Testis (tissue), 3 donors: Measurements from ENCODE around the gene FBN1. TPM values are rescaled to one million over a fixed set of nuclear protein-coding genes. Genes with fewer than 3 reads are reported as not detected.

Experiments used
- DNase-seq: peaks from one replicate; pipeline ENCODE4 v3.0.0-alpha.2; 2019
- H3K27ac ChIP-seq, 2 donors: fragments of 200-600 bp; sonication (generic); one replicate each; pipeline ENCODE4 v1.5.1; 2019
- H3K27me3 ChIP-seq: fragments of 200-600 bp; sonication (generic); one replicate; pipeline ENCODE4 v1.5.1; 2019
- H3K36me3 ChIP-seq: fragments of 200-600 bp; sonication (generic); one replicate; pipeline ENCODE4 v1.5.1; 2017; ENCODE audit warnings: low read depth; ENCODE audit errors: missing control alignments
- H3K4me1 ChIP-seq: fragments of 200-600 bp; sonication (generic); one replicate; pipeline ENCODE4 v1.5.1; 2019
- H3K4me3 ChIP-seq, 2 donors: fragments of 200-600 bp; sonication (generic); one replicate each; pipeline ENCODE4 v1.5.1; 2017 to 2019
- H3K9me3 ChIP-seq: fragments of 200-600 bp; sonication (generic); one replicate; pipeline ENCODE4 v1.5.1; 2017
- POLR2A ChIP-seq: fragments of 450-650 bp; IDR thresholded peaks from one replicate; pipeline ENCODE4 v1.6.1; 2017; ENCODE audit warnings: antibody characterized with exemption, mild to moderate bottlenecking, moderate library complexity
- WGBS, 2 donors: methylation state at CpG; one replicate each; pipeline ENCODE4 v1.1.5; 2018; 5-methylcytosine and 5-hydroxymethylcytosine counted together
- intact Hi-C: fragments of 100-400 bp; cut with DNase I; formaldehyde crosslinking; loops from one replicate; pipeline ENCODE4 v1.15.1; 2023; ENCODE audit warnings: low total_unique reads
- polyA plus RNA-seq: library from polyadenylated mRNA; stranded (reverse); fragments of 350-450 nt; fragmentation: Illumina TruSeq; extraction: RNeasy Lipid Tissue Mini Kit (QIAGEN cat#74804); gene quantifications from one replicate; pipeline ENCODE4 v1.2.3, GENCODE V29; 2014; ENCODE audit warnings: low read depth, low replicate concordance; ENCODE audit not compliant: insufficient read depth
- total RNA-seq, 2 donors: library from RNA; depleted of rRNA; stranded (reverse); fragments of >200 nt; gene quantifications; one replicate each; pipeline ENCODE4 v1.2.3, GENCODE V29; 2016
- TF ChIP-seq, protein P1 (sequence below), 3 experiments: fragments of 450-650 bp in 2 of 3; fragments of 200-600 bp in 1 of 3; sonication (generic) in 1 of 3; IDR thresholded peaks; one replicate each; pipeline ENCODE4 v1.5.1; 2016 to 2019; ENCODE audit warnings: antibody characterized with exemption in 3 of 3, mild to moderate bottlenecking in 2 of 3, moderate library complexity in 1 of 3

Gene FBN1
- total and polyA plus RNA-seq, 3 donors from 2014 or later: 48.5 to 77.1 (median 68.7) TPM

GRCh38 chr15:48647962-48648361 is 2.5 kb upstream of the FBN1 start:
- H3K9me3 ChIP-seq: no peaks in the 10 kb centered on the region
- H3K4me1 ChIP-seq: peaks cover 6% of the 10 kb centered on the region
- intact Hi-C loops: no loop called here
- no peak overlapping the region for H3K27ac ChIP-seq
- DNase-seq: no peak
- no peak overlapping the region for H3K4me3 ChIP-seq
- no peaks in the 10 kb centered on the region for H3K36me3 ChIP-seq
- H3K27me3 ChIP-seq: no peaks in the 10 kb centered on the region
- TF ChIP-seq, protein P1, sequence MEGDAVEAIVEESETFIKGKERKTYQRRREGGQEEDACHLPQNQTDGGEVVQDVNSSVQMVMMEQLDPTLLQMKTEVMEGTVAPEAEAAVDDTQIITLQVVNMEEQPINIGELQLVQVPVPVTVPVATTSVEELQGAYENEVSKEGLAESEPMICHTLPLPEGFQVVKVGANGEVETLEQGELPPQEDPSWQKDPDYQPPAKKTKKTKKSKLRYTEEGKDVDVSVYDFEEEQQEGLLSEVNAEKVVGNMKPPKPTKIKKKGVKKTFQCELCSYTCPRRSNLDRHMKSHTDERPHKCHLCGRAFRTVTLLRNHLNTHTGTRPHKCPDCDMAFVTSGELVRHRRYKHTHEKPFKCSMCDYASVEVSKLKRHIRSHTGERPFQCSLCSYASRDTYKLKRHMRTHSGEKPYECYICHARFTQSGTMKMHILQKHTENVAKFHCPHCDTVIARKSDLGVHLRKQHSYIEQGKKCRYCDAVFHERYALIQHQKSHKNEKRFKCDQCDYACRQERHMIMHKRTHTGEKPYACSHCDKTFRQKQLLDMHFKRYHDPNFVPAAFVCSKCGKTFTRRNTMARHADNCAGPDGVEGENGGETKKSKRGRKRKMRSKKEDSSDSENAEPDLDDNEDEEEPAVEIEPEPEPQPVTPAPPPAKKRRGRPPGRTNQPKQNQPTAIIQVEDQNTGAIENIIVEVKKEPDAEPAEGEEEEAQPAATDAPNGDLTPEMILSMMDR (IDR thresholded peaks at IDR 0.05): peak in 1 of 3 experiments; percentile 5
- no peak for TF ChIP-seq POLR2A

DNA sequence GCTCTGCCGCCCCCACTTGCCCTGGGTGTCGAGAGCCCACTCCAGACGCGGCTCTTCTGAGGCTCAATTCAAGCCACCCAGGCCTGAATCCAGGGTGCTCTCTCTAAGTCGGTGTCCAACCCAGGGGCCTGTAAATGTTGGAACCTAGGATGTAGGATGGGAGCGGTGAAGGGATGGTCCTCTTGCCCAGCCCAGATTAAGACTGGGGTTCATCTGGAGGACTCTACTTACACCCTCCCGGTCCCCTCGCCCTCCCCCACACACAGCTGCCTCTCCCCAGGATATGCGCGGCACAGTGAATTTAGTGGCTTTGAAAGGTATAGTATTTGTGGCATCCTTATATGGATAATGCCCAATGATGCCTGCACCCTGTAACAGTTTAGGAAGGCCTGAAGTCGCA is 822 bp upstream of the FBN1 start:
- no peaks in the 10 kb centered on the region for H3K27me3 ChIP-seq
- H3K4me3 ChIP-seq: peak overlapping the region; percentile 82 to 94
- intact Hi-C loops: no loop called here
- no peak for DNase-seq
- no peaks in the 10 kb centered on the region for H3K36me3 ChIP-seq
- H3K9me3 ChIP-seq: no peaks in the 10 kb centered on the region
- no peak for TF ChIP-seq POLR2A
- TF ChIP-seq, protein P1 (IDR thresholded peaks at IDR 0.05): no peak
- whole genome bisulfite sequencing, 2 donors: 24 to 39% methylated on average over 7 to 11 of the region's 11 CpGs
- peak overlapping the region; percentile 96 to 98 for H3K27ac ChIP-seq
- peaks cover 11% of the 10 kb centered on the region for H3K4me1 ChIP-seq

DNA sequence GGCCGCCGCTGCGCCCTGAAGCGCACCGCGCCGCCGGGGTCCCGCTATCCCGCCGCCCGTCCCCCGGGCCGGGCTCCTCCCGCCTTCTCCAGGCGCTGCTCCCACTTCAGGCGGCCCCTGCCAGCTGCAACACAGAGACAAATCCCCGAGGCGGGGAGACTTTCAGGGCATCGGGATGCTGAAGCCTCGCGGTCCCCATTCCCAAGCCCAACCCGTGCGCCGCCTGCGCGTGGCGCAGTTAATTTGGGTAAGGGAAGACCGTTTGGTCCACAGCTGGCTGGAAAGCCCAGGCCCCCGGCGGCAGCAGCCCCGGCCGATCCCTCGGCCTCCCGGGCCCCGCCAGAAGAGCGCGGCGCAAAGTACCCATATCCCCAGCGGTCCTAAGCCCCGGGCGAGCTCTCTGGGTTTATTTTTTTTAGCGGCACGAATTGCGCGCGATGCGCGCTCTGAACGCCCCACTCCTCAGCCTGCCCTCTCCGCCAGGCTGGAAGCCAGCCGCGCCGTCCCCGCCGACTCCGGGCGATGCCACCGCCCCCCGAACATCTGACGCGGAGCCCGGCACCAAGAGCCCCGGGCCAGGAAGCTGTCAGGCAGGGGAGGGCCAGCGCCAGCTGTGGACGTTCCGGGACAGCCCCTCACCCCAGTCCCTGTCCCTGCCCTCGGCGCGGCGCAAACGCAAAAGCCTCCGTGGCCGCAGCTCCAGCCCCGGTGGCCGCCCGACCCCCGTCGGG is 517 bp downstream of the FBN1 start:
- no peaks in the 10 kb centered on the region for H3K36me3 ChIP-seq
- intact Hi-C loops: no loop called here
- peak; percentile 44 for DNase-seq

GRCh38 chr15:48644467-48644826 is 1.1 kb downstream of the FBN1 start:
- DNase-seq: peak; percentile 32
- TF ChIP-seq POLR2A: no peak
- TF ChIP-seq, protein P1 (IDR thresholded peaks at IDR 0.05): no peak
- no peaks in the 10 kb centered on the region for H3K36me3 ChIP-seq
- H3K27me3 ChIP-seq: no peaks in the 10 kb centered on the region
- H3K4me1 ChIP-seq: peaks cover 11% of the 10 kb centered on the region
- H3K4me3 ChIP-seq: peak overlapping the region; percentile 82 to 94
- 0% methylated on average over 2 to 25 of the region's 26 CpGs for WGBS, 2 donors
- no peaks in the 10 kb centered on the region for H3K9me3 ChIP-seq
- H3K27ac ChIP-seq: peak overlapping the region; percentile 96 to 98
- intact Hi-C loops: no loop called here

More for the DNA sequence above, 517 bp downstream of the FBN1 start:
- peak overlapping the region; percentile 82 to 94 for H3K4me3 ChIP-seq
- H3K27ac ChIP-seq: peak overlapping the region; percentile 96 to 98
- peaks cover 11% of the 10 kb centered on the region for H3K4me1 ChIP-seq
- TF ChIP-seq, protein P1 (IDR thresholded peaks at IDR 0.05): no peak
- TF ChIP-seq POLR2A: no peak
- no peaks in the 10 kb centered on the region for H3K27me3 ChIP-seq
- 0% methylated on average over 1 to 53 of the region's 79 CpGs for WGBS, 2 donors
- no peaks in the 10 kb centered on the region for H3K9me3 ChIP-seq
